ENCODE data around the gene SMNDC1.

GRCh38 chr10:110263164-110263563, 41.6 kb downstream of the SMNDC1 start:
- no peak for TF ChIP-seq EZH2 (IDR thresholded peaks at IDR 0.05; ENCODE audit: borderline replicate concordance, low read length)
- no peak for TF ChIP-seq CTCF (IDR thresholded peaks at IDR 0.05; ENCODE audit: low read length)

Data from OCI-LY1 (cell line).